H1 (cell line): Measurements from ENCODE around the gene CIRBP. TPM values are rescaled to one million over a fixed set of nuclear protein-coding genes. Genes with fewer than 3 reads are reported as not detected.

ENCODE experiments used
- CTCF ChIA-PET: fragments of 300-600 bp; sonication (Branson Sonifier 250); formaldehyde crosslinking; loops from one replicate; lab custom pipeline; 2021; ENCODE audit not compliant: partially characterized antibody; lab: Charles Lee
- POLR2A ChIA-PET: fragments of 300-600 bp; sonication (Branson Sonifier 250); formaldehyde crosslinking; loops from one replicate; lab custom pipeline; 2021; ENCODE audit warnings: inconsistent platforms; ENCODE audit not compliant: partially characterized antibody; lab: Charles Lee
- DNase-seq, 2 experiments: peaks; one replicate each; pipeline versions ENCODE4 v3.0.0 to v3.0.0-alpha.2; 2010 to 2022; ENCODE audit warnings: low spot score in 2 of 2, low read depth in 1 of 2, mixed read lengths in 1 of 2
- FAIRE-seq: peaks from 2 replicates; lab custom pipeline; 2011; peaks lifted over from hg19 to GRCh38; lab: Jason Lieb, UNC
- H2AFZ ChIP-seq: 2 replicates; pipeline ENCODE4 v1.8.1; 2012; ENCODE audit warnings: low read length, inconsistent platforms
- H2AK5ac ChIP-seq: 2 replicates; pipeline ENCODE4 v1.6.1; 2013; ENCODE audit warnings: low read depth, low read length
- H2BK120ac ChIP-seq: replicated peaks from 2 replicates; pipeline ENCODE3; 2013; ENCODE audit warnings: low read depth, low read length, inconsistent platforms
- H2BK12ac ChIP-seq: 2 replicates; pipeline ENCODE4 v1.6.1; 2013; ENCODE audit warnings: low read depth, low read length
- H2BK15ac ChIP-seq: 2 replicates; pipeline ENCODE4 v1.6.1; 2013; ENCODE audit warnings: low read length
- H2BK20ac ChIP-seq: 2 replicates; pipeline ENCODE4 v1.6.1; 2013; ENCODE audit warnings: low read length
- H2BK5ac ChIP-seq: 2 replicates; pipeline ENCODE4 v1.6.1; 2013; ENCODE audit warnings: low read depth, low read length
- H3K14ac ChIP-seq: 2 replicates; pipeline ENCODE4 v1.6.1; 2013; ENCODE audit warnings: inconsistent platforms; ENCODE audit not compliant: insufficient read length
- H3K18ac ChIP-seq: 2 replicates; pipeline ENCODE4 v1.6.1; 2013; ENCODE audit warnings: low read length; ENCODE audit errors: extremely low read depth
- H3K23ac ChIP-seq: 2 replicates; pipeline ENCODE4 v1.6.1; 2013; ENCODE audit warnings: inconsistent platforms; ENCODE audit not compliant: insufficient read length
- H3K23me2 ChIP-seq: 2 replicates; pipeline ENCODE4 v1.6.1; 2013; ENCODE audit warnings: low read depth, low read length
- H3K27ac ChIP-seq: 2 replicates; pipeline ENCODE4 v1.6.1; 2011; ENCODE audit warnings: low read depth, low read length, inconsistent platforms
- H3K27me3 ChIP-seq, 4 experiments: replicated peaks in 1 of 4; 1 replicate in 1 of 4; 2 replicates in 3 of 4; pipeline versions ENCODE4 v1.6.1 to v1.8.1; 2011 to 2013; ENCODE audit warnings: low read length in 3 of 4, mild to moderate bottlenecking in 3 of 4, inconsistent platforms in 2 of 4, mixed read lengths in 2 of 4, moderate library complexity in 1 of 4; ENCODE audit not compliant: control insufficient read depth in 3 of 4, insufficient read depth in 3 of 4; ENCODE audit errors: extremely low read depth in 1 of 4
- H3K36me3 ChIP-seq, 4 experiments: 2 replicates each; pipeline versions ENCODE4 v1.6.1 to v1.8.1; 2011 to 2013; ENCODE audit warnings: mild to moderate bottlenecking in 4 of 4, low read length in 3 of 4, moderate library complexity in 2 of 4, control low read depth in 1 of 4, inconsistent platforms in 1 of 4; ENCODE audit not compliant: insufficient read depth in 4 of 4, control insufficient read depth in 2 of 4
- H3K4ac ChIP-seq: replicated peaks from 2 replicates; pipeline ENCODE3; 2013; ENCODE audit warnings: low read length, low read depth, mixed read lengths, inconsistent platforms; ENCODE audit not compliant: insufficient read length
- H3K4me1 ChIP-seq, 4 experiments: replicated peaks in 1 of 4; 1 replicate in 1 of 4; 2 replicates in 3 of 4; pipeline versions ENCODE4 v1.6.1 to v1.8.1; 2011 to 2013; ENCODE audit warnings: low read length in 3 of 4, inconsistent platforms in 2 of 4, mixed read lengths in 1 of 4; ENCODE audit not compliant: insufficient read depth in 4 of 4, control insufficient read depth in 3 of 4
- H3K4me2 ChIP-seq, 2 experiments: 2 replicates each; pipeline versions ENCODE4 v1.6.1 to v1.8.1; 2011 to 2013; ENCODE audit warnings: low read depth in 2 of 2, low read length in 2 of 2, control low read depth in 1 of 2, inconsistent platforms in 1 of 2, mild to moderate bottlenecking in 1 of 2; ENCODE audit not compliant: insufficient read depth in 1 of 2
- H3K4me3 ChIP-seq, 4 experiments: fragments of 200-600, 300-600 bp in 1 of 4; sonication (generic), shearing (Covaris generic), sonication (Bioruptor Twin) in 1 of 4; 2 replicates each; pipeline versions ENCODE4 v1.5.1 to v1.8.1; 2011 to 2016; ENCODE audit warnings: low read length in 4 of 4, low read depth in 3 of 4, control low read depth in 2 of 4, inconsistent platforms in 2 of 4, mild to moderate bottlenecking in 2 of 4, mixed read lengths in 1 of 4, moderate library complexity in 1 of 4; ENCODE audit not compliant: insufficient read depth in 2 of 4; ENCODE audit errors: extremely low read depth in 1 of 4
- H3K56ac ChIP-seq: replicated peaks from 2 replicates; pipeline ENCODE3; 2013; ENCODE audit warnings: low read depth, mild to moderate bottlenecking, mixed read lengths, low read length, inconsistent platforms; ENCODE audit not compliant: insufficient read length
- H3K79me1 ChIP-seq: 2 replicates; pipeline ENCODE4 v1.6.1; 2013; ENCODE audit warnings: low read depth, low read length, control low read depth
- H3K79me2 ChIP-seq, 2 experiments: 2 replicates each; pipeline versions ENCODE4 v1.6.1 to v1.8.1; 2012 to 2013; ENCODE audit warnings: low read length in 2 of 2, mild to moderate bottlenecking in 2 of 2, inconsistent platforms in 1 of 2; ENCODE audit not compliant: insufficient read depth in 2 of 2, control insufficient read depth in 1 of 2
- H3K9ac ChIP-seq, 4 experiments: replicated peaks in 1 of 4; 1 replicate in 1 of 4; 2 replicates in 3 of 4; pipeline versions ENCODE4 v1.6.1 to v1.8.1; 2011 to 2013; ENCODE audit warnings: low read depth in 3 of 4, low read length in 3 of 4, control low read depth in 2 of 4, mild to moderate bottlenecking in 2 of 4, moderate library complexity in 2 of 4, inconsistent platforms in 1 of 4; ENCODE audit errors: extremely low read depth in 1 of 4
- H3K9me3 ChIP-seq, 2 experiments: 2 replicates each; pipeline versions ENCODE4 v1.6.1 to v1.8.1; 2012 to 2013; ENCODE audit warnings: mild to moderate bottlenecking in 2 of 2, moderate library complexity in 2 of 2, control low read depth in 1 of 2, inconsistent platforms in 1 of 2, low read depth in 1 of 2, low read length in 1 of 2, mixed read lengths in 1 of 2; ENCODE audit not compliant: insufficient read depth in 2 of 2
- H4K20me1 ChIP-seq, 2 experiments: replicated peaks in 1 of 2; 2 replicates each; pipeline versions ENCODE3 to v1.8.1; 2011 to 2013; ENCODE audit warnings: inconsistent platforms in 2 of 2, low read length in 2 of 2, mild to moderate bottlenecking in 1 of 2; ENCODE audit not compliant: insufficient read depth in 2 of 2, control insufficient read depth in 1 of 2
- H4K5ac ChIP-seq: 2 replicates; pipeline ENCODE4 v1.6.1; 2013; ENCODE audit warnings: low read length, low read depth, mixed read lengths, inconsistent platforms; ENCODE audit not compliant: insufficient read length
- H4K8ac ChIP-seq: 2 replicates; pipeline ENCODE4 v1.8.0; 2013; ENCODE audit warnings: mild to moderate bottlenecking, moderate library complexity, low read length, inconsistent platforms; ENCODE audit not compliant: insufficient read depth; ENCODE audit errors: extremely low read depth
- H4K91ac ChIP-seq: replicated peaks from 2 replicates; pipeline ENCODE3; 2013; ENCODE audit warnings: low read length, mixed read lengths, inconsistent platforms; ENCODE audit not compliant: insufficient read length
- ASH2L ChIP-seq: fragments of 200-600, 300-600 bp; sonication (generic); IDR thresholded peaks from one replicate; pipeline ENCODE4 v1.7.1; 2017; ENCODE audit warnings: low read length
- ATF3 ChIP-seq: IDR thresholded peaks from 2 replicates; pipeline ENCODE4 v1.6.1; 2011; ENCODE audit warnings: low read depth, mild to moderate bottlenecking, low read length; ENCODE audit not compliant: insufficient read depth
- CBX5 ChIP-seq: fragments of 300-800, 300-1000 bp; sonication (generic); IDR thresholded peaks from 2 replicates; pipeline ENCODE4 v1.7.1; 2016; ENCODE audit warnings: antibody characterized with exemption, low read length, low read depth
- CTCF ChIP-seq, 3 experiments: IDR thresholded peaks; 1 replicate in 2 of 3; 2 replicates in 1 of 3; pipeline versions ENCODE4 v1.5.1 to v1.6.1; 2011; ENCODE audit warnings: low read length in 3 of 3, mild to moderate bottlenecking in 3 of 3, inconsistent platforms in 2 of 3, low read depth in 1 of 3, moderate library complexity in 1 of 3; ENCODE audit not compliant: insufficient read depth in 1 of 3; ENCODE audit errors: control extremely low read depth in 1 of 3
- SAP30 ChIP-seq: fragments of 300-600 bp; sonication (generic); IDR thresholded peaks from 2 replicates; pipeline ENCODE4 v1.7.1; 2012; ENCODE audit warnings: low read length, moderate library complexity, mild to moderate bottlenecking, inconsistent platforms; ENCODE audit not compliant: insufficient read depth, insufficient replicate concordance
- SIN3A ChIP-seq, 2 experiments: IDR thresholded peaks in 1 of 2; conservative IDR thresholded peaks in 1 of 2; 2 replicates each; pipeline ENCODE4 v1.6.1; 2011 to 2012; ENCODE audit warnings: low read length in 2 of 2, improper control_type of control experiment in 1 of 2, low read depth in 1 of 2, mild to moderate bottlenecking in 1 of 2
- SP1 ChIP-seq: IDR thresholded peaks from 2 replicates; pipeline ENCODE4 v1.6.1; 2011; ENCODE audit warnings: low read depth, low read length
- SRF ChIP-seq: IDR thresholded peaks from 2 replicates; pipeline ENCODE4 v1.6.1; 2011; ENCODE audit warnings: mild to moderate bottlenecking, low read depth, low read length, moderate library complexity
- SUZ12 ChIP-seq: fragments of 200-600 bp; sonication (generic); IDR thresholded peaks from 2 replicates; pipeline ENCODE4 v1.6.1; 2012; ENCODE audit warnings: mild to moderate bottlenecking, inconsistent platforms, low read length, moderate library complexity, mixed read lengths
- WGBS, 2 experiments: shearing (Covaris generic) in 1 of 2; methylation state at CpG; one replicate each; pipeline versions ENCODE4 v1.1.6 to v1.1.7; 2013 to 2015; ENCODE audit warnings: low lambda C conversion rate in 2 of 2, mixed read lengths in 2 of 2, inconsistent platforms in 1 of 2, low coverage in 1 of 2, missing lambda C conversion rate in 1 of 2; ENCODE audit not compliant: insufficient replicate concordance in 2 of 2, insufficient coverage in 1 of 2, insufficient read length in 1 of 2; ENCODE audit errors: extremely low coverage in 1 of 2, missing lambda C conversion rate in 1 of 2; 5-methylcytosine and 5-hydroxymethylcytosine counted together
- polyA plus RNA-seq, 7 experiments: library from polyadenylated mRNA; depleted of rRNA in 3 of 7; stranded (reverse) in 5 of 7; unstranded in 2 of 7; fragments of >200 nt in 5 of 7; fragments of 200-250 nt in 2 of 7; gene quantifications; 1 replicate in 5 of 7; 2 replicates in 1 of 7; 4 replicates in 1 of 7; pipeline versions ENCODE4 v1.2.1 to v1.2.3, GENCODE V29; 2011 to 2013; ENCODE audit warnings: missing spikeins in 2 of 7, mixed read lengths in 2 of 7
- total RNA-seq: library from RNA; stranded (reverse); fragmentation: NEBNext Ultra II Directional; extraction: Animal tissue kit (Norgen Biotek cat#: 25700); gene quantifications from 2 replicates; pipeline ENCODE4 v1.2.1, GENCODE V29; 2021

The CIRBP gene
- total and polyA plus RNA-seq, 2 of the 8 experiments (the other 6 are each of a cell fraction or from before 2014, with no cell fraction given): 175 to 199 TPM

- no peak for DNase-seq
- Histone ChIP-seq H3K4me3 (peak overlapping the region; percentile 52 to 77 (median 64)), H3K79me2 (peaks cover 0 to 2% of the 10 kb centered on the region in 2 experiments; a peak in 1 of 4 replicates), H4K8ac (peak overlapping the region; percentile 45; the same call in 1 of the 2 replicates), H3K4me2 (peak overlapping the region; percentile 83 to 94), H3K56ac (no peak overlapping the region), H2BK5ac (peak overlapping the region; percentile 88; the same call in 1 of the 2 replicates), H3K4me1 (peaks cover 0 to 58% (median 39%) of the 10 kb centered on the region in 4 experiments; a peak in 6 of 7 replicates), H2AK5ac (no peak overlapping the region), H3K18ac (no peak overlapping the region), H3K9ac (peak overlapping the region in 3 of 4 experiments; percentile 31 to 65 (median 59); a peak in 5 of 7 replicates), H4K5ac (peak overlapping the region; percentile 68), H3K79me1 (no peaks in the 10 kb centered on the region), H2BK15ac (peak overlapping the region; percentile 99; the same call in 1 of the 2 replicates), H3K27ac (peak overlapping the region; percentile 33; the same call in 1 of the 2 replicates), H3K23ac (no peak overlapping the region), H2BK120ac (no peak overlapping the region), H3K4ac (no peak overlapping the region), H2BK12ac (peak overlapping the region; percentile 96; the same call in 1 of the 2 replicates), H3K9me3 (no peaks in the 10 kb centered on the region), H2AFZ (no peak overlapping the region), H3K14ac (no peak overlapping the region), H4K20me1 (peaks cover 4 to 13% of the 10 kb centered on the region in 2 experiments), H3K23me2 (peaks cover 27% of the 10 kb centered on the region; the same call in 1 of the 2 replicates), H3K27me3 (no peaks in the 10 kb centered on the region; a peak in 1 of 7 replicates), H2BK20ac (no peak overlapping the region), H4K91ac (peak overlapping the region; percentile 88), H3K36me3 (peaks cover 2 to 20% (median 5%) of the 10 kb centered on the region in 4 experiments)
- WGBS, 2 experiments: 9% methylated on average over 14 of the region's 14 CpGs; no CpG with 5 or more reads in 1 of the 2 experiments
- no peak for FAIRE-seq
- ChIA-PET CTCF (interaction anchor here (1.0 to 15.9 kb wide), 7 partner anchors 9 to 222 kb away, joined by 3 to 212 read pairs (median 3); partner anchors contain the start of gene ATP5F1D), POLR2A (interaction anchor here (1.0 to 19.4 kb wide), 7 partner anchors 3 to 234 kb away, joined by 3 to 456 read pairs (median 331); partner anchors contain the start of genes ATP5F1D, CBARP, CIRBP and FAM174C)
- TF ChIP-seq SIN3A (conservative IDR thresholded peaks at IDR 0.05 in 1 of 2, IDR thresholded peaks at IDR 0.05 in 1 of 2; ENCODE audit: low read depth in 1 of 2, low read length in 2 of 2) (peak in 1 of 2 experiments; percentile 25; a peak in 1 of 4 replicates), CTCF (IDR thresholded peaks at IDR 0.05; ENCODE audit: control extremely low read depth in 1 of 3, insufficient read depth in 1 of 3, low read depth in 1 of 3, low read length in 3 of 3) (peak; percentile 26 to 63 (median 38); a peak in 3 of 4 replicates), ASH2L (no peak), SRF (no peak), ATF3 (no peak), SP1 (no peak), CBX5 (no peak), SAP30 (no peak), SUZ12 (no peak)
Measured at GRCh38 chr19:1261538-1261797, 7.7 kb upstream of the CIRBP start.
